Measurements from ENCODE around the gene PRSS22. TPM values are rescaled to one million over a fixed set of nuclear protein-coding genes. Genes with fewer than 3 reads are reported as not detected.

The PRSS22 gene
- total RNA-seq, 2 experiments from 2014 or later = not detected

DNA sequence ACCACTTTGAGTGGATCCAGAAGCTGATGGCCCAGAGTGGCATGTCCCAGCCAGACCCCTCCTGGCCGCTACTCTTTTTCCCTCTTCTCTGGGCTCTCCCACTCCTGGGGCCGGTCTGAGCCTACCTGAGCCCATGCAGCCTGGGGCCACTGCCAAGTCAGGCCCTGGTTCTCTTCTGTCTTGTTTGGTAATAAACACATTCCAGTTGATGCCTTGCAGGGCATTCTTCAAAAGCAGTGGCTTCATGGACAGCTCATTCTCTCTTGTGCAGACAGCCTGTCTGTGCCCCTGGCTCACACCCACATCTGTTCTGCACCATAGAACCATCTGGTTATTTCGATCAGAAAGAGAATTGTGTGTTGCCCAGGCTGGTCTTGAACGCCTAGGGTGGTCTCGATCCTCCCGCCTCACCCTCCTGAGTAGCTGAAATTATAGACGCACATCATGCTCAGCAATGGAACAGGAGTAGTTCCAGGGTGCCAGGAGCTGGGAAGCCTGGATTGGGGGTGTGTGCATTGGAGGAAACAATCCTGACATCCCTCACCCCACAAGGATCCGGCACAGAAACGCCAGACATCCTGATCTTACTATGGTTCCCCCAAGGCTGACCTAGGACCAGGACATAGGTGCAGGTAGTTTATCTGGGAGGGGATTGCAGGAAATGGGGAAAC lies 36.3 kb downstream of the PRSS22 start:
- H3K4me3 ChIP-seq (ENCODE audit: low read depth, low read length, poor library complexity, severe bottlenecking) = no peak overlapping the region
- no peak overlapping the region for H3K4me2 ChIP-seq (ENCODE audit: low read length)
- no TSS peak for BruUV-seq (replicated peaks)
- DNase-seq (ENCODE audit: low spot score) = no peak
- POLR2A ChIA-PET = no interaction called here
- TF ChIP-seq, protein P1, sequence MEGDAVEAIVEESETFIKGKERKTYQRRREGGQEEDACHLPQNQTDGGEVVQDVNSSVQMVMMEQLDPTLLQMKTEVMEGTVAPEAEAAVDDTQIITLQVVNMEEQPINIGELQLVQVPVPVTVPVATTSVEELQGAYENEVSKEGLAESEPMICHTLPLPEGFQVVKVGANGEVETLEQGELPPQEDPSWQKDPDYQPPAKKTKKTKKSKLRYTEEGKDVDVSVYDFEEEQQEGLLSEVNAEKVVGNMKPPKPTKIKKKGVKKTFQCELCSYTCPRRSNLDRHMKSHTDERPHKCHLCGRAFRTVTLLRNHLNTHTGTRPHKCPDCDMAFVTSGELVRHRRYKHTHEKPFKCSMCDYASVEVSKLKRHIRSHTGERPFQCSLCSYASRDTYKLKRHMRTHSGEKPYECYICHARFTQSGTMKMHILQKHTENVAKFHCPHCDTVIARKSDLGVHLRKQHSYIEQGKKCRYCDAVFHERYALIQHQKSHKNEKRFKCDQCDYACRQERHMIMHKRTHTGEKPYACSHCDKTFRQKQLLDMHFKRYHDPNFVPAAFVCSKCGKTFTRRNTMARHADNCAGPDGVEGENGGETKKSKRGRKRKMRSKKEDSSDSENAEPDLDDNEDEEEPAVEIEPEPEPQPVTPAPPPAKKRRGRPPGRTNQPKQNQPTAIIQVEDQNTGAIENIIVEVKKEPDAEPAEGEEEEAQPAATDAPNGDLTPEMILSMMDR (conservative IDR thresholded peaks at IDR 0.05; ENCODE audit: low read length) = no peak
- TF ChIP-seq EZH2phosphoT487 (IDR thresholded peaks at IDR 0.05; ENCODE audit: borderline replicate concordance, low read depth, low read length) = no peak
- no peaks in the 10 kb centered on the region for H3K9me2 ChIP-seq (ENCODE audit: insufficient read depth, low read length)
- H2AFZ ChIP-seq (ENCODE audit: low read length) = no peak overlapping the region
- CTCF ChIA-PET (ENCODE audit: unreplicated experiment) = interaction anchor here (1.2 kb wide), 1 partner anchor 10 kb away, joined by 3 read pairs; no protein-coding TSS in a partner anchor
- no peak overlapping the region for H3K27ac ChIP-seq (ENCODE audit: low read depth, low read length, poor library complexity, severe bottlenecking)
- H3K4me1 ChIP-seq (ENCODE audit: insufficient read depth, low read length, poor library complexity, severe bottlenecking) = peaks cover 9% of the 10 kb centered on the region
- peaks cover 8% of the 10 kb centered on the region; the same call in 1 of the 2 replicates for H3K79me2 ChIP-seq (ENCODE audit: insufficient read depth, low read depth, low read length)
- no peaks in the 10 kb centered on the region for H3K9me3 ChIP-seq (ENCODE audit: low read length)
- no peaks in the 10 kb centered on the region for H4K20me1 ChIP-seq (ENCODE audit: insufficient read depth, low read length)
- intact Hi-C loops (cut with micrococcal nuclease; ENCODE audit: unreplicated experiment) = no loop called here
- H3K36me3 ChIP-seq (ENCODE audit: insufficient read depth, low read length) = no peaks in the 10 kb centered on the region

DNA sequence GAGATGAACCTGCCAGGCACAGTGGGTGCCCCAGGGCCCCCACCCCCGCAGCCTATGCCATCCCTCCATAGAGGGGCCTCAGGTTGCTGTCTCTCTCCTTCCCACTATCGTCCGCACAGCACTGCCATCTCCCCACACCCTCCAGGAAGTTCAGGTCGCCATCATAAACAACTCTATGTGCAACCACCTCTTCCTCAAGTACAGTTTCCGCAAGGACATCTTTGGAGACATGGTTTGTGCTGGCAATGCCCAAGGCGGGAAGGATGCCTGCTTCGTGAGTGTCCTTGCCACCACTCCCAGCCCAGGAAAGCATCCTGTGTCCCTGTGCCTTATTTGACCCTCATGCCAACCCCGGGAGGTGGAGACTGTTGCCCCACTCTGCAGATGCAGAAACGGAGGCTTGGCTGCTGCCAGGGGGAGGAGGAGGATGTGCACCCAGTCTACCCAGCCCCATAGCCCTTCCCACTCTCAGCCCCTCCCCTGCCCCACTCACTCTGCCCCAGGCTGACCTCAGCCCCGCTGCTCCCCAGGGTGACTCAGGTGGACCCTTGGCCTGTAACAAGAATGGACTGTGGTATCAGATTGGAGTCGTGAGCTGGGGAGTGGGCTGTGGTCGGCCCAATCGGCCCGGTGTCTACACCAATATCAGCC lies 37.0 kb downstream of the PRSS22 start:
- H3K79me2 ChIP-seq (ENCODE audit: insufficient read depth, low read depth, low read length) = peaks cover 10% of the 10 kb centered on the region; the same call in 1 of the 2 replicates
- H3K36me3 ChIP-seq (ENCODE audit: insufficient read depth, low read length) = no peaks in the 10 kb centered on the region
- H4K20me1 ChIP-seq (ENCODE audit: insufficient read depth, low read length) = no peaks in the 10 kb centered on the region
- no peak overlapping the region for H2AFZ ChIP-seq (ENCODE audit: low read length)
- H3K4me1 ChIP-seq (ENCODE audit: insufficient read depth, low read length, poor library complexity, severe bottlenecking) = peaks cover 14% of the 10 kb centered on the region
- POLR2A ChIA-PET = no interaction called here
- no peaks in the 10 kb centered on the region for H3K9me2 ChIP-seq (ENCODE audit: insufficient read depth, low read length)
- H3K4me3 ChIP-seq (ENCODE audit: low read depth, low read length, poor library complexity, severe bottlenecking) = no peak overlapping the region
- intact Hi-C loops (cut with micrococcal nuclease; ENCODE audit: unreplicated experiment) = no loop called here
- CTCF ChIA-PET (ENCODE audit: unreplicated experiment) = no interaction called here
- BruUV-seq (replicated peaks) = no TSS peak
- no peak for DNase-seq (ENCODE audit: low spot score)
- H3K9me3 ChIP-seq (ENCODE audit: low read length) = no peaks in the 10 kb centered on the region
- no peak for TF ChIP-seq EZH2phosphoT487 (IDR thresholded peaks at IDR 0.05; ENCODE audit: borderline replicate concordance, low read depth, low read length)
- TF ChIP-seq, protein P1 (conservative IDR thresholded peaks at IDR 0.05; ENCODE audit: low read length) = no peak
- no peak overlapping the region for H3K4me2 ChIP-seq (ENCODE audit: low read length)
- no peak overlapping the region for H3K27ac ChIP-seq (ENCODE audit: low read depth, low read length, poor library complexity, severe bottlenecking)
